Ascending aorta (tissue), 2 donors: ENCODE data around the gene PTPRG. TPM values are rescaled to one million over a fixed set of nuclear protein-coding genes. Genes with fewer than 3 reads are reported as not detected.

Source experiments
- DNase-seq, 2 donors: peaks; one replicate each; pipeline ENCODE4 v3.0.0-alpha.2; 2019; ENCODE audit warnings: low spot score in 2 of 2
- H3K27ac ChIP-seq, 2 donors: fragments of 200-600 bp; sonication (generic); one replicate each; pipeline ENCODE4 v1.5.1; 2016 to 2017; ENCODE audit warnings: mild to moderate bottlenecking in 1 of 2
- H3K27me3 ChIP-seq: fragments of 200-600 bp; sonication (generic); one replicate; pipeline ENCODE4 v1.5.1; 2017
- H3K36me3 ChIP-seq, 2 donors: fragments of 200-600 bp; sonication (generic); one replicate each; pipeline ENCODE4 v1.5.1; 2016
- H3K4me1 ChIP-seq, 2 donors: fragments of 200-600 bp; sonication (generic); one replicate each; pipeline ENCODE4 v1.5.1; 2016 to 2017; ENCODE audit warnings: mild to moderate bottlenecking in 1 of 2
- H3K4me3 ChIP-seq, 2 donors: fragments of 200-600 bp; sonication (generic); one replicate each; pipeline ENCODE4 v1.5.1; 2016 to 2017; ENCODE audit warnings: mild to moderate bottlenecking in 1 of 2
- H3K9me3 ChIP-seq, 2 donors: fragments of 200-600 bp; sonication (generic); one replicate each; pipeline ENCODE4 v1.5.1; 2016
- intact Hi-C: fragments of 100-400 bp; cut with DNase I; formaldehyde crosslinking; loops from one replicate; pipeline ENCODE4 v1.15.1; 2023
- total RNA-seq: library from RNA; depleted of rRNA; stranded (reverse); fragments of >200 nt; gene quantifications from one replicate; pipeline ENCODE4 v1.1.0, GENCODE V29; 2016
- TF ChIP-seq, protein P1 (sequence below), 3 experiments: fragments of 200-600 bp in 2 of 3; fragments of 450-650 bp in 1 of 3; sonication (generic) in 2 of 3; IDR thresholded peaks; one replicate each; pipeline ENCODE4 v1.5.1; 2016 to 2019; ENCODE audit warnings: antibody characterized with exemption in 3 of 3, mild to moderate bottlenecking in 1 of 3, moderate library complexity in 1 of 3

Gene PTPRG
- total RNA-seq, 1 donor from 2014 or later: 129 TPM

DNA sequence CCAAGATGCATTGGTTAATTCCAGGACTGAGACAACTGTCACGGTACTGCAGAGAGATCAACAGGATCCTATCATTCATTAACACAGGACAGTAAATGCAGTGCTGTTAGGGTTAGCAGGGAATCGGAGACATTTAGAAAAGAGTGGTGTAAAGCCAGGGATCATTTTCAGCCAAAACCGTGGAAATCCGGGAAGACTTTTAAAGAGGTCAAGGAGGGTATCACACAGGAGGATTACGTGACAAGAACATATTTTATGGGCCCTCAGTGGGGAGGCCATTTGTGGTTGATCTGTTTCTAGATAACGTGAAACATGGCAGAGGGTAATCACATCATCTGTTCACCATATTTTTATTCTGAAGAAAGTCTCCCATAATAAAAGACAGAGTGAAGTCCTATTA, 216.1 kb downstream of the PTPRG start:
- no peaks in the 10 kb centered on the region for H3K27me3 ChIP-seq
- no peaks in the 10 kb centered on the region for H3K9me3 ChIP-seq
- DNase-seq: no peak
- peaks cover 0 to 4% of the 10 kb centered on the region in 2 donors for H3K4me1 ChIP-seq
- H3K27ac ChIP-seq: no peak overlapping the region
- intact Hi-C loops: no loop called here
- TF ChIP-seq, protein P1, sequence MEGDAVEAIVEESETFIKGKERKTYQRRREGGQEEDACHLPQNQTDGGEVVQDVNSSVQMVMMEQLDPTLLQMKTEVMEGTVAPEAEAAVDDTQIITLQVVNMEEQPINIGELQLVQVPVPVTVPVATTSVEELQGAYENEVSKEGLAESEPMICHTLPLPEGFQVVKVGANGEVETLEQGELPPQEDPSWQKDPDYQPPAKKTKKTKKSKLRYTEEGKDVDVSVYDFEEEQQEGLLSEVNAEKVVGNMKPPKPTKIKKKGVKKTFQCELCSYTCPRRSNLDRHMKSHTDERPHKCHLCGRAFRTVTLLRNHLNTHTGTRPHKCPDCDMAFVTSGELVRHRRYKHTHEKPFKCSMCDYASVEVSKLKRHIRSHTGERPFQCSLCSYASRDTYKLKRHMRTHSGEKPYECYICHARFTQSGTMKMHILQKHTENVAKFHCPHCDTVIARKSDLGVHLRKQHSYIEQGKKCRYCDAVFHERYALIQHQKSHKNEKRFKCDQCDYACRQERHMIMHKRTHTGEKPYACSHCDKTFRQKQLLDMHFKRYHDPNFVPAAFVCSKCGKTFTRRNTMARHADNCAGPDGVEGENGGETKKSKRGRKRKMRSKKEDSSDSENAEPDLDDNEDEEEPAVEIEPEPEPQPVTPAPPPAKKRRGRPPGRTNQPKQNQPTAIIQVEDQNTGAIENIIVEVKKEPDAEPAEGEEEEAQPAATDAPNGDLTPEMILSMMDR (IDR thresholded peaks at IDR 0.05): no peak
- no peaks in the 10 kb centered on the region for H3K36me3 ChIP-seq
- no peak overlapping the region for H3K4me3 ChIP-seq

DNA sequence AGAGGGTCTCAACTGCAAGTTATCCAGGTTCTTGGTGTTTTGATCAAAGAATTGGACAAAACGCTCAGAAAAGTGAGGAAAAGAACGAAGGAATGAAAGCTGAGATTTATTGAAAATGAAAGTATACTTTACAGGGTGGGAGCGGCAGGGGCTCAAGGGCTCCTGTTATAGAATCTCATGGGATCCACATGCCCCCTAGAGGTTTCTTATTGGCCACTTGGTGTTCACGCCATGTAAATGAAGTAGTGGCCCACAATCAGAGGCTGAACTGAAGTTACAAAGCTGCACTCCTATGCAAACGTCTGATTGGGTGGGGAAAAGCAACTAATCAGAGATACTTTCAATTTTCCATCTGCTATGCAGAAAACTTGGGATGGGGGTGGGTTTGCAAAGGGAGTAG, 216.7 kb downstream of the PTPRG start:
- peaks cover 0 to 4% of the 10 kb centered on the region in 2 donors for H3K4me1 ChIP-seq
- no peaks in the 10 kb centered on the region for H3K36me3 ChIP-seq
- DNase-seq: no peak
- no peaks in the 10 kb centered on the region for H3K9me3 ChIP-seq
- H3K27me3 ChIP-seq: no peaks in the 10 kb centered on the region
- H3K4me3 ChIP-seq: no peak overlapping the region
- no peak overlapping the region for H3K27ac ChIP-seq
- intact Hi-C loops: no loop called here
- TF ChIP-seq, protein P1 (IDR thresholded peaks at IDR 0.05): no peak

DNA sequence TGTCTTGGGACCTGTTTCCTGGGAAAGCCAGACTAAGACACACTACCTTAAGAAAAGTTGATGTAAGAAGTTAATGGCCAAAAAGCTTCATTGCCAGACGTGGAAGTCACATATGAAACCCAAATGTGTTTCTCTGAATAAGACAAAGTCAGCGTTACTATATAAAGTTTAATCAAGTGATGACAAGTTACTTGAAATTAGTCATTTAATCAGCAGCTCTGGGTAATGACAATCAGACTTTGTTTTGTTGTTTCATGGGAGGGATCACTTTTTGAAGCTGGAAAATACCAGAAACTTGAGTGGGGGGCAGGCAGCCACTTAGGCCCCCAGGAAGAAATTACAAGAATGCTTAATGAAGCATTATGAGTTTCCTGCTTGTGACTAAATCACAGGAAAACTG, 218.6 kb downstream of the PTPRG start:
- no peak overlapping the region for H3K27ac ChIP-seq
- no peaks in the 10 kb centered on the region for H3K9me3 ChIP-seq
- H3K36me3 ChIP-seq: no peaks in the 10 kb centered on the region
- H3K27me3 ChIP-seq: no peaks in the 10 kb centered on the region
- TF ChIP-seq, protein P1 (IDR thresholded peaks at IDR 0.05): no peak
- H3K4me3 ChIP-seq: no peak overlapping the region
- DNase-seq: no peak
- intact Hi-C loops: no loop called here
- H3K4me1 ChIP-seq: peaks cover 0 to 4% of the 10 kb centered on the region in 2 donors

DNA sequence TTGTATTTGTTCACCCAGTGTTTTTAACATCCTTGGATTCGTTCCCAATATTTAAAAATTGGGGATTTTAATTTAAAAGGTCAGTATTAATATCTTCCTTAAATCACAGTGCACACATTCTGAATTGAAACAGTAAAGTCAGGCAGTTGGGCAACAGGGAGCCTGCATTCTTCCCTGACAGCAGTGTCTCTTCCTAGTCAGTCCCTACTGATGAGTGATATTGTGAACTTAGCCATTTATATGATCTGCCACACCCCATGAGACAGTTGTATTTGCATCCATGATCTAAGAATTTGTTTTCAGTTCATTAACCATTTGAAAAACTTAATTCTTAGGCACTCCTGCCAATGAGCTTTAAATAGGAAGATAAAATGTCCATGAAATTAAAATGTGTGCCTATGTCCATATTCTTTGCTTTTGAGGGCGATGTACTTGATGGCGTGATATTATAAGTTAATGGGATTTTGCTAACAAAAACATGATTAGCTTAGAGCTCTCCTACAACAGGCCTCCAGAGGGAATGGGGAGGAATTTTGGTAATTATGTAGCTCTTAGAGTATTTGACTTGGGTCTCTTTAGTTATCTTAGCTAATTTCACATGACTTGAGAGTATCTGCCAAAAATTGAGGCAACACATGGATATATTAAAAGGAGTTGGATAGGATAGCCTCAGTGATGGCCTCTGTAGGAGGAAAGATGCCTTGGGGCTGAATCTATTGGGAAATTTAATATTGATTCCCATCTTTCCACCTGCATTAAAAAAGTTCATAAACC, 219.3 kb downstream of the PTPRG start:
- H3K4me1 ChIP-seq: peaks cover 0 to 4% of the 10 kb centered on the region in 2 donors
- intact Hi-C loops: no loop called here
- TF ChIP-seq, protein P1 (IDR thresholded peaks at IDR 0.05): no peak
- DNase-seq: no peak
- H3K27ac ChIP-seq: no peak overlapping the region
- no peaks in the 10 kb centered on the region for H3K27me3 ChIP-seq
- no peaks in the 10 kb centered on the region for H3K9me3 ChIP-seq
- H3K36me3 ChIP-seq: no peaks in the 10 kb centered on the region
- no peak overlapping the region for H3K4me3 ChIP-seq

DNA sequence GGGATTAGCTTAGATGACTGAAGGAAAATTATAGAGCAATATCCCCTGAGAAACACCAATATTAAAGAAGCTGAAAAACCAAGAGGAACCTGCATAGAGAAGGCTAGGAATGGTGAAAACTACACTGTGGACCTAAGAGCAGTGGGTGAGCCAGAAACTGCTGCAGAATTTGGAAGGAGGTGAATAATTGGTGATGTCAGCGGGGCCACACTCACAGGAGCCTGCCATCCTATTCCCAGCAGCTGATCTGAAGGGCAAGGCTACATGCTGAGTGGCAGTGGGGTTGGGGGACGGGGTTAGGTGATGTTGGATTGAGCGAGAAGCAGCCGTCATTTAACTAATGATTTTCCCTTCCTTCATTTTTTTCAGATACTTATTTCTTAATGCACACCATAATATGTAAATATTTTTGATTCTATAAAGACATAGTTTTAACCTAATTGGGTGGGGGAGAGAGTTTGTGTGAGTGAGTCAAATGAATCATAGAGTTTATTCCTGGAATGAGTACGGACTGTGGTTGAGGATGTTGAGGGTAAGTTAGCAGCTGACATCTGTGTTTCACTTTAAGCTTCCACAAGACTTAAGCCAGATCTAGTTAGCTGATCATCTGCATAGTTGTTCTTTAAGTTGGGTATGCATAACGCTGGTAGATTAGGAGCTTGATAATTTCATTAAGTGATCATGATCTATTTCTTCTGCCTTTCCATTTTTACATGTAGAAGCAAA, 222.8 kb downstream of the PTPRG start:
- intact Hi-C loops: no loop called here
- Histone ChIP-seq H3K27ac (no peak overlapping the region), H3K27me3 (no peaks in the 10 kb centered on the region), H3K4me1 (peaks cover 0 to 4% of the 10 kb centered on the region in 2 donors), H3K9me3 (no peaks in the 10 kb centered on the region), H3K4me3 (no peak overlapping the region), H3K36me3 (no peaks in the 10 kb centered on the region)
- TF ChIP-seq, protein P1 (IDR thresholded peaks at IDR 0.05): no peak
- DNase-seq: no peak
